Muscle of leg (tissue), 11 donors: ENCODE measurements around the gene ERI3. TPM values are rescaled to one million over a fixed set of nuclear protein-coding genes. Genes with fewer than 3 reads are reported as not detected.

Source experiments
- DNase-seq: peaks from one replicate; pipeline ENCODE4 v3.0.0; 2013
- H3K27ac ChIP-seq: one replicate; pipeline ENCODE4 v1.5.1; 2013; ENCODE audit warnings: mild to moderate bottlenecking, low read length, control low read depth
- H3K27me3 ChIP-seq: one replicate; pipeline ENCODE4 v1.6.1; 2013; ENCODE audit warnings: low read length; ENCODE audit not compliant: control insufficient read depth, insufficient read depth
- H3K36me3 ChIP-seq: one replicate; pipeline ENCODE4 v1.6.1; 2013; ENCODE audit warnings: low read length; ENCODE audit not compliant: control insufficient read depth, insufficient read depth
- H3K4me1 ChIP-seq: one replicate; pipeline ENCODE4 v1.6.1; 2013; ENCODE audit warnings: low read length; ENCODE audit not compliant: control insufficient read depth, insufficient read depth
- H3K4me3 ChIP-seq: one replicate; pipeline ENCODE4 v1.5.1; 2013; ENCODE audit warnings: low read length, control low read depth
- H3K9me3 ChIP-seq: replicated peaks from 2 replicates; pipeline ENCODE4 v1.6.1; 2013; ENCODE audit warnings: low read depth, low read length; ENCODE audit not compliant: control insufficient read depth
- WGBS: methylation state at CpG from one replicate; pipeline ENCODE4 v1.1.5; 2013; ENCODE audit warnings: missing lambda C conversion rate; ENCODE audit not compliant: insufficient coverage; 5-methylcytosine and 5-hydroxymethylcytosine counted together
- polyA plus RNA-seq, 8 donors: library from polyadenylated mRNA; unstranded; fragments of 120-200 nt; gene quantifications; one replicate each; pipeline versions ENCODE4 v1.2.1 to v1.2.3, GENCODE V29; 2013; ENCODE audit warnings: inconsistent platforms in 1 of 8, low replicate concordance in 1 of 8; ENCODE audit not compliant: insufficient read length in 8 of 8, insufficient read depth in 1 of 8
- total RNA-seq: library from RNA; stranded (reverse); fragments of 120-200 nt; gene quantifications from one replicate; pipeline ENCODE4 v1.2.4, GENCODE V29; 2013

ERI3 gene
- total and polyA plus RNA-seq, 9 donors: 46.7 to 57.2 (median 52.1) TPM

DNA sequence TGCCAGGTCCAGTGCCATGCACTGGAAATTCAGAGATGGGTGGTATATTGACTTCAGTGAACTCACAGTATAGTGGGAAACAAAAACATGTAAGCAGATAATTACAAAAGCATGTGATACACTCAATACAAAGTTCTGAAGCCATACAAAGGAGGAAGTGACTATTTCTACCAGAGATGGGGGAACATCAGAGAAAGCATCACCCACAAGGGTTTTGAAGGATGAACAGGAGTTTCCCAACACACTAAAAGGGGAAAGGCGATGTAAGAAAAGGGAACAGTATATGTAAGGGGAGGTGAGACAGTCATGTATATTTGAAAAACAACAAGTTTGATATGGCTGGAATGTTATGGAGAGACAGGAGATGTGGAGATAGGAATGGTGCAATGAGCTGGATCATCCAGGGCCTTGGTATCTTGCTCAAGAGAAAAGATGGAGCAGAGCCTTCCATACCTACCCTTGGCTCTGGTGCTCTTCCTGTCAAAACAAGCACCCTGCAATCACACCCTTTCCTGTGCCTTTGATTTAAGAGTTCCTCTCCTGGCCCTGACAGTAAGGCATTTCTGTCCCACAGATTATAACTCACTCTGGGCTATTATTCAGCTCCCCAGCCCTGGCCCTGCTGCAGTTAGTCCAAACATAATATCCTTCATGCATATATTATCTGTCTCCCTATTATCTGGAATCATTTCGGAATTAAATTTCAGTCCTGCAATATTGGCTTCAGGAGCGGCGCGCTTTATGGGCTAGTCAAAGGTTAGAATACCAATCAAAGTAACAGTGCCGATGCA is 81.3 kb downstream of the ERI3 start:
- Histone ChIP-seq H3K9me3 (no peaks in the 10 kb centered on the region), H3K36me3 (peaks cover 8% of the 10 kb centered on the region), H3K4me1 (peaks cover 17% of the 10 kb centered on the region), H3K4me3 (no peak overlapping the region), H3K27me3 (no peaks in the 10 kb centered on the region), H3K27ac (no peak overlapping the region)
- 60% methylated on average over 1 of the region's 6 CpGs for WGBS
- no peak for DNase-seq

DNA sequence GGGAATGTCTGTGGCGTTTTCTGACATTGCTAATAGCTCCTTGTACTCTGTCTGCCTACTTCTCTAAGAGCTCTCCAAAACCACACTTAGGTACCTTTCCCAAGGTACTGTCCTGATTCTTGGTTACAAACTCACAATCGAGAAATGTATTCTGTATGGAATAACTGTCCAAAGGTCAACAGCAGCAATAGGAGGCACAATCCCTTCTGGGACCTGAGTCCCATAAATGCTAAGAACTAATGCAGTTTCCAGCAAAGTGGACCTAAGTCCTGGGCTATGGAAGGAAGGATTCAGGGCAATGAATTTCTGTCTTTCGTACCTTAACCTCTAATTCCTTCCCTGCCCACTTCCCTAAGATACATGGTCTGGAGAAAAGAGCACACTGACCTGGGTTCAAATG is 82.1 kb downstream of the ERI3 start:
- H3K27me3 ChIP-seq: no peaks in the 10 kb centered on the region
- peaks cover 8% of the 10 kb centered on the region for H3K36me3 ChIP-seq
- H3K27ac ChIP-seq: no peak overlapping the region
- no peak for DNase-seq
- H3K9me3 ChIP-seq: no peaks in the 10 kb centered on the region
- WGBS: 100% methylated on average over 2 of the region's 3 CpGs
- H3K4me1 ChIP-seq: peaks cover 17% of the 10 kb centered on the region
- no peak overlapping the region for H3K4me3 ChIP-seq

DNA sequence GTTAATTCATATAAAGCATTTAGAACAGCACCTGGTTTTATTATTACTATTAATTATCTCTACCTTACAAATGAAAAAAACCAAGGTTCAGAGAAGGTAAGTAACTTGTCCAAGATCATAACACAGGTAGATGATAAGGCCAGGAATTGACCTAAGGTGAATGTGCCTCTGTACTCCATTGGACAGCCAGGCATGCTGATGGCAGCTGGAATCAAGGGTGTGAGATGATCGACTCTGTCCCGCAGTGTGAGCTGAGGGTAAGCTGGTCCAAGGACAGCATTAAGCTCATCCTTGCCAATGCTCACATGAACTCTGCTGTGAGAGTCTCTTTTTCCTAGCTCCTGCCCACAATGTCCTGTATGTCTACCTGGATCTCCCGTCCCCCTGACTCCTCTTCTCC is 83.4 kb downstream of the ERI3 start:
- DNase-seq: no peak
- Histone ChIP-seq H3K27ac (no peak overlapping the region), H3K27me3 (no peaks in the 10 kb centered on the region), H3K4me1 (peaks cover 19% of the 10 kb centered on the region), H3K4me3 (no peak overlapping the region), H3K36me3 (peaks cover 8% of the 10 kb centered on the region), H3K9me3 (no peaks in the 10 kb centered on the region)
- WGBS: 96% methylated on average over 3 of the region's 3 CpGs

DNA sequence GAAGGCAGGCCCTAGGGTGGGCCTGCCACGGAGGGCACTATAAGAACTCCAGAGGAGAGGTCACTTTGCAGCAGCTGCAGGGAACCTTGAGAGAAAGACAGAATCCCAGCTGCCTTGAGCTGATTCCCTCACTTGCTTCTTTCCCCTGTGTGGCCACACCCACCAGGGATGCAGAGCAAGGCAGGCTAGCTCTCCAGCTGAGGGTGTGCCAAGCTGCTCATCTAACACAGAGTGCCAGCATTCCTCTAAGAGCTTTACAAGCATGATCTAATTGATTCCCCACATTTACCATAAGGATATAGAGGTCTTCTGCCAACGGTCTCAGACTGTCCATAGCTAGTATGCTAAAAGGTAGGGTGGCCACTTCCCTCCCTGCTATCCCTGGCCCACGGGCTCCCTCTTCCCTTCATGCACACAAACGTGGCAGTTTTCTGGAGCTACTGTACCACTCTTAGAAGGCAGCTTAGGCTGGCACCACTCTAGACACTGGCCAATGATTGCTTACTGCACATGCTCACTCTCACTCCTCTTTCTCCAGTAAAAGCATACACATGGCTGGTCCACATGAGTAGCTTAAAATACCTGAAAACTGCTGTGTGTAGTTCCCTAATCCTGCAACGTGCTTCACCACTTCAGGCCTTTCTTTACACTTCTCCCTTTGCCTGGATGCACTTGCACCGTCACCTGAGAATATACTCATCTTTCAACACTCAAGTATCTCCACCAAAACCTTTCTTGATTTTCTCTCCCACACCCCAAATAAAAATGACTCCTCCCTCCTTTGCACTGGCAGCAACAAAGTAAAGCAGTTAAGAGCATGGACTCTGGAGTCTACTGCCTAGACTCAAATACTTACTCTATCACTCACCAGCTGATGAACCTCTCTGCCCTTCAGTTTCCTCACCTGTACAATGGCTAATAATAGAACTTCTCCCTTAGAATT is 84.1 kb downstream of the ERI3 start:
- H3K27me3 ChIP-seq: no peaks in the 10 kb centered on the region
- peak; percentile 88 for DNase-seq
- H3K36me3 ChIP-seq: peaks cover 8% of the 10 kb centered on the region
- no peak overlapping the region for H3K27ac ChIP-seq
- H3K4me3 ChIP-seq: no peak overlapping the region
- 41% methylated on average over 6 of the region's 6 CpGs for WGBS
- no peaks in the 10 kb centered on the region for H3K9me3 ChIP-seq
- peaks cover 17% of the 10 kb centered on the region for H3K4me1 ChIP-seq

DNA sequence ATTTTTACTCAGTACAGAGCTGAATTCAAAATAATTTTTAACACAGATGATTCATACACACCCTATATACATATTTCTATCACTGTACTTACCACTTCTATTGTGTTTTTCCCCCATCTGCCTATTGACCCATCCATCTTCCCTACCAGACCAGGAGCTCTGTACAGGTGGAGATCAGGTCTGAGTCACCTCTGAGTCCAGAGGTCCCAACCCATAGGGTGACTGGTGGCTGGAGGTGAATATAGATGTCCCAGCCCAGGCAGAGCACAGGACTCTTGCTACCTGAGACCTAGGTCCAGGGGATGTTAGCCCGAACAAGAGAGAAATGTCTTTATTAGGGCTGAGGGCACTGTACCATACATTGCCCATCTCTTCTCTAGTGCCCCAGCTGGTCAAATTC is 87.0 kb downstream of the ERI3 start:
- no peaks in the 10 kb centered on the region for H3K27me3 ChIP-seq
- no peaks in the 10 kb centered on the region for H3K9me3 ChIP-seq
- no peak for DNase-seq
- no CpG with 5 or more reads among the region's 1 CpG for WGBS
- H3K4me1 ChIP-seq: peaks cover 18% of the 10 kb centered on the region
- H3K27ac ChIP-seq: no peak overlapping the region
- H3K36me3 ChIP-seq: peaks cover 2% of the 10 kb centered on the region
- H3K4me3 ChIP-seq: no peak overlapping the region

DNA sequence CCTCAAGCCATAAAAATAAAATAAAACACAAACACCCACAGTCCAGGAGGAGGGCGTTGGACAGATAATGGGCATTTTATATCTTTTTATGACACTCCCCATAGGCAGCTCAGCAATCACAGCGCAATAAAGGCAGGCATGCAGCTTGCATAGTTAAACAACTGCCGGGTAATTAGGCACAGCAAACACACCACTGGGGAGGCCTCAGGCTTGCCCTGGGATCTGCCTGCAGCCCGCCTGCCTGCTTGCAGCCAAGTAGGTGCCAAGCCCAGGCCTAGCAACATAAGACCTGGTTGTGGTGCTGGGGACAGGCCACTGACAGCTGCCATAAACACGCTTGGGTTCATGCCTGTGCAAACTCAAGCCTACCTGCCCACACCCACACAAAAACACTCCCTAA is 87.6 kb downstream of the ERI3 start:
- Histone ChIP-seq H3K27ac (no peak overlapping the region), H3K9me3 (no peaks in the 10 kb centered on the region), H3K27me3 (no peaks in the 10 kb centered on the region), H3K36me3 (peaks cover 2% of the 10 kb centered on the region), H3K4me3 (no peak overlapping the region), H3K4me1 (peaks cover 18% of the 10 kb centered on the region)
- DNase-seq: no peak
- 72% methylated on average over 3 of the region's 5 CpGs for WGBS

DNA sequence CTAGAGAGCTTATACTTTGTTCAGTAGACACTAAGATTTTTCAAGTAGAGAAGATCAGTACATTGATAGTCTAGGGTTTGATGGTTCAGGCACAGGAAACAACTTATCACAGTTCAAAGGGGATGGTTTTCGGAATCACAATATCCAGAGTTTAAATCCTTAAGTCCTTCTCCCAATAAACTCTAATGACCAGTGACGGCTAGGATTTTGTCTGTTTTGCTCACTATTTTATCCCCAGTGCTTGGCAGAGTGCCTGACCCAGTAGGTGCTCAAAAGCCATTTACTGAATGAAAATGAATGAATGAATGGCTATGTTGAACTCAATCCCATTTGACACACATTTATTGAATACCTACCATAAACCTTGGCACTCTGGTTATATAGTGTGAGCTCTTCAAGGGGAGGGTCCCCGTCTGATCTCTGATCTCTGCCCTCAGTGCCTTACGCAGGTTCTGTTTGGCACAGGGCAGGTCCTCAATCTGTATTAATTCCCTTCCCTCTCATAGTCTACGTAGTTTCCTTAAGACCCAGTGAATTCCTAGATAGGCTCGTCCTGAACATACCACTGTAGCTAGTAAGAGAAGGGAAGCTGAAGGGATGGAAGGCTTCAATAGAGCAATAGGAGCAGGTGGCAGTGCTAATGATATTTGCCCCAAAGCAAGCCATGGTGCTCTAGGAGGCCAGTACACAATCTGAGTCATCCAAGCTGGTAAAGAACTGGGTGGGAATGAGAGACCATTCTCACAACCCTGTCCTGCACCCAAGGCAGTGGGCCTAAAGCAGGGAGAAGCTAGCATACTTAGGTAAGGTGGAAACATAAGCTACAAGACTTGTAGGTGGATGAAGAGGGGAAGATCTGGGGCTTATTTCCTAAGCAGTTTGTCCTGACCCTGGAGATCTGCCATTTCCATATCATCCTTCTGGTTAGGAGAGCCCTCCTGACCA is 88.4 kb downstream of the ERI3 start:
- Histone ChIP-seq H3K4me1 (peaks cover 24% of the 10 kb centered on the region), H3K27me3 (no peaks in the 10 kb centered on the region), H3K9me3 (no peaks in the 10 kb centered on the region), H3K36me3 (peaks cover 2% of the 10 kb centered on the region), H3K27ac (no peak overlapping the region), H3K4me3 (no peak overlapping the region)
- no CpG with 5 or more reads among the region's 6 CpGs for WGBS
- no peak for DNase-seq

DNA sequence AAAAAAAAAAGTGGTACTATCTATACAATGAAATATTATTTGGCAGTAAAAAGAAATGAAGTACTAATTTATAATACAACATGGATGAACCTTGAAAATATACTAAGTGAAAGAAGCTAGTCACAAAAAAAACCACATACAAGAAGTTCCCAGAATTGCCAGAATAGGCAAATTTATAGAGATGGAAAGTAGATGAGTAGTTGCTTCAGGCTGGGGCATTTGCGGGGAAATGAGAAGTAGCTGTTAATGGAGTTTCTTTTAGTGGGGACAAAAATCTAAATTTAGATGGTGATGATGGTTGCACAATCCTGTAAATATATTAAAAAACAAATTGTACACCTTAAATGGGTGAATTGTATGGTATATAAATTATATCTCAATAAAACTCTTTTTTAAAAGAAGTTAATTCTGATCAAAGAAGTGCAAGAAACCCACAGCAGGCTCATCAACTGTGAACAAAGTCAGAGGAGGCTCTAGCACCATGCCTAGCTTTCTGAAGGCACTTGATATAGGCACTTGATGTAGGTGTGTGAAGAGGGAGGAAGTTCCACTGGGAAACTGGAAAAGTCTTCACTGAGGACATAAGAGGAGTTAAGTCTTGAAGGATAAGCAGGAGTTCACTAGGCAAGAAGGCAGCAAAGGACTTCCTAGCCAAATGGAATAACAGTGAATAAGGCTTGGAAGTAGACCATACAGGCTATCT is 89.2 kb downstream of the ERI3 start:
- H3K4me1 ChIP-seq: peaks cover 24% of the 10 kb centered on the region
- no CpG with 5 or more reads among the region's 1 CpG for WGBS
- no peak for DNase-seq
- H3K36me3 ChIP-seq: peaks cover 2% of the 10 kb centered on the region
- H3K9me3 ChIP-seq: no peaks in the 10 kb centered on the region
- H3K27me3 ChIP-seq: no peaks in the 10 kb centered on the region
- no peak overlapping the region for H3K27ac ChIP-seq
- H3K4me3 ChIP-seq: no peak overlapping the region

DNA sequence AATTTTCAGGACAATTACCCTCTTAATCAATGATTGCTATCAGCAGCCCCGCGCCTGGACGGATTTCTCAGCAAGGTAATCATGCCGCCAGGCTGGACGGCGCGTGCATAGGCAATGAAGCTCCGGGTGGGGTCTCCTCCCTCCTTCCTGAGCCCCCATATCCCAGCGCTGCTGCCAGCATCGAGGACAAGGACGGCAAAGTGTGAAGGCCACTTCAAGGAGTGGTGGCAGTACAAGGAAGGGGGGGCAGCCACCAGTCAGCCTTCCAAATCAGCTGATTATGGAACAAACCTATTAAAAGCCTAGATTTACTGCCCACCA is 90.6 kb downstream of the ERI3 start:
- Histone ChIP-seq H3K4me3 (no peak overlapping the region), H3K9me3 (no peaks in the 10 kb centered on the region), H3K36me3 (peaks cover 4% of the 10 kb centered on the region), H3K27ac (no peak overlapping the region), H3K27me3 (no peaks in the 10 kb centered on the region), H3K4me1 (peaks cover 18% of the 10 kb centered on the region)
- DNase-seq: no peak
- no CpG with 5 or more reads among the region's 11 CpGs for WGBS
